D721Med (cell line): ENCODE results near the gene FOXK2.

Experiments
- DNase-seq: peaks from one replicate; pipeline ENCODE4 v3.0.0; 2011; ENCODE audit warnings: low spot score; ENCODE audit not compliant: insufficient read length
- FAIRE-seq: peaks from 2 replicates; lab custom pipeline; 2011; peaks lifted over from hg19 to GRCh38; lab: Jason Lieb, UNC
- TF ChIP-seq, protein P1 (sequence below): IDR thresholded peaks from 2 replicates; pipeline ENCODE4 v1.5.1; 2012; ENCODE audit warnings: mild to moderate bottlenecking, control low read depth; ENCODE audit not compliant: insufficient read depth; ENCODE audit errors: missing control alignments

The FOXK2 gene

DNA sequence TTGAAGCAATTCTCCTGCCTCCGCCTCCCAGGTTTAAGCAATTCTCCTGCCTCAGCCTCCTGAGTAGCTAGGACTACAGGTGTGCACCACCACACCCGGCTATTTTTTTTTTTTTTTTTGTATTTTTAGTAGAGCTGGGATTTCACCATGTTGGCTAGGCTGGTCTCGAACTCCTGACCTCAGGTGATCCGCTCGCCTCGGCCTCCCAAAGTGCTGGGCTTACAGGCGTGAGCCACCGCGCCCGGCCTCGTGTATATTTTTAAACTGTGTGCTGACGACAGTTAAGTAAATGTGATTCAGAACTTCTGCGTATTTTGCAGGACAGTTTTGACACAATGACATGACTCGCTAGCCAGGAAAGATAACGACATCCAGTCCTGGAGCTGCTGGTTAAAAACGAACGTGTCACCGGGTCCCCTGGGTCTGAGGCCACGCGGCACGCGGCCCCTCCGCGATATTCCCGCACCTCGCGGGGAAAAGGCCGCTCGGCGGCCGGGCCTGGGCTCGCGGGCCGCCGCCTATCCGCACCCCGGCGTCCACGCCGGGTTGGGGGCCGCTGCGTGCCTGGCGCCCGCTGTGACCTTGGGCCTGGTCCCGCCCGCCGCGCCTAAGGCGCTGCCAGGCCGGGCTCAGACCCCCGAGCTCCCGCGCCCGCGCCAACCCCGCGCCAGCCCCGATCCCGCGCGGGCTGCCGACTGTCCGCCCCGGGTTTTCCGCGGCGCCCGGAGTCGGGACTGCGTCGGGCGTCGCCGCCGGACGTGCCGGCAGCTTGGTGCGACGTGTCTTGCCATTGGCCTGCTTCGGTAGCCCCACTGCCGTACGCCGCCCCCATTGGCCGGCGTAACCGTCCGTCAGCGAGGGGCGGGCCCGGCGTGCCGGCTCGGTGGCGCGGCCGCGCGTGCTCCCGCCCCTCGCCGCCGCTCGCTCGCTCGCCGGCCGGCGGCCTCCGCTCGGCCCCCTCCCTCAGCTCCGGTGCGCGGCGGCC is at the start of gene FOXK2:
TSS of gene FOXK2 (plus strand) at position 907 of the 985 bp plus-strand sequence. CDS start 157 bp downstream, outside the sequence.
- FAIRE-seq (no peak), DNase-seq (peak; percentile 94)
- TF ChIP-seq, protein P1, sequence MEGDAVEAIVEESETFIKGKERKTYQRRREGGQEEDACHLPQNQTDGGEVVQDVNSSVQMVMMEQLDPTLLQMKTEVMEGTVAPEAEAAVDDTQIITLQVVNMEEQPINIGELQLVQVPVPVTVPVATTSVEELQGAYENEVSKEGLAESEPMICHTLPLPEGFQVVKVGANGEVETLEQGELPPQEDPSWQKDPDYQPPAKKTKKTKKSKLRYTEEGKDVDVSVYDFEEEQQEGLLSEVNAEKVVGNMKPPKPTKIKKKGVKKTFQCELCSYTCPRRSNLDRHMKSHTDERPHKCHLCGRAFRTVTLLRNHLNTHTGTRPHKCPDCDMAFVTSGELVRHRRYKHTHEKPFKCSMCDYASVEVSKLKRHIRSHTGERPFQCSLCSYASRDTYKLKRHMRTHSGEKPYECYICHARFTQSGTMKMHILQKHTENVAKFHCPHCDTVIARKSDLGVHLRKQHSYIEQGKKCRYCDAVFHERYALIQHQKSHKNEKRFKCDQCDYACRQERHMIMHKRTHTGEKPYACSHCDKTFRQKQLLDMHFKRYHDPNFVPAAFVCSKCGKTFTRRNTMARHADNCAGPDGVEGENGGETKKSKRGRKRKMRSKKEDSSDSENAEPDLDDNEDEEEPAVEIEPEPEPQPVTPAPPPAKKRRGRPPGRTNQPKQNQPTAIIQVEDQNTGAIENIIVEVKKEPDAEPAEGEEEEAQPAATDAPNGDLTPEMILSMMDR: no peak

DNA sequence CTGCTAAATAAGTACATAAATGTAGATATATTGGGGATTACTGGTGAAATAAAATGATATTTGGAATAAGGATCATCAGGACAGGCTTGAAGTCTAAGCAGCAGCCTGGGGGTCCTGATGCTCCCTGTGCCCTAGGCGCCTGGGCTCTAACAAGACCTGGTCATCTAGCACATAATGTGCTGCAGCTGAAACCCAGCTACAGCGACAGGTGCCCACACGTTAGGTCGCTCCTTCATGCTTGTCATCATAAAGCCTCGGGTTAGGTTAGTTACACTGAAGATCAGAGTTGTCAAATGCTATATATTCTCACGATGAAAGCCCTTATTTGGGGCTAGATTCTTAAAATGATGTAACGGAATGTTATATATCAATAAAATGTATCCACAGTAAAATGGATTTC is 49.5 kb upstream of the FOXK2 start:
- no peak for FAIRE-seq
- TF ChIP-seq, protein P1: no peak
- no peak for DNase-seq

DNA sequence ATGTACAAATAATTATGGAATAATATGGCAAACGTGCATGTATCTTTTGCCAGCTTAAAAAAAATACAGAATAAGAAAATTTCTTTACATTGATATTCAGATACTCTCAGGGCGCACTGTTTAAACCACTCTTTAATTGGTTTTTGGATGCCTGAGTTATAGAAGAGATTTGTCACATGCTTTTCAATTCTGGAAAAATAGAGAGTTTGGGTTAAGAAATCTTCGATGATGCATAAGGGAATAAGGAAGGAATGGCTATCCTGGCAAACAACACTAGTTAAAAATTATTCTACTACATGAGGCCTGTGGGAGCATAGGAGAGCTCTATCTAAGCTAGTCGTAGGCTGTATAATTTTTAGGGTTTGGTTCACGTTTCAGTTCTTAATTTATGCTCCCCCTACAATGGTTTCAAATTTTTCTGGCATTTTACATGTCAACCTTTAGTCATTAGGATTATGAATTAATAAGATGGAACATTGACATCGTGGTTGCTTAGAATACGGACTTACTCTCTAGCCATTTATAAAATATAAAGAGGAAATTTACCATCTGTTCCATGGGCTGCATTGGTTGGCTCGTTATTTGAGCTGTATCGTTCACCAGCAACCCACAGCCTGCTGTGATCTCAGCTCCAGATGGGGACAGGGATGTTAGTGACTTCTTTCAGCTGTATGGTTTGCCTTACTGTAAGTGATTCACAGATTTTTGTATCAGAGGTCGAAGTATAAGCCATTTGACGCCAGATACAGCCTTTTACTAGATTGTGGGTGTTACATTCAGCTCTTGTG is 45.1 kb upstream of the FOXK2 start:
- FAIRE-seq (no peak), DNase-seq (no peak)
- TF ChIP-seq, protein P1: no peak

DNA sequence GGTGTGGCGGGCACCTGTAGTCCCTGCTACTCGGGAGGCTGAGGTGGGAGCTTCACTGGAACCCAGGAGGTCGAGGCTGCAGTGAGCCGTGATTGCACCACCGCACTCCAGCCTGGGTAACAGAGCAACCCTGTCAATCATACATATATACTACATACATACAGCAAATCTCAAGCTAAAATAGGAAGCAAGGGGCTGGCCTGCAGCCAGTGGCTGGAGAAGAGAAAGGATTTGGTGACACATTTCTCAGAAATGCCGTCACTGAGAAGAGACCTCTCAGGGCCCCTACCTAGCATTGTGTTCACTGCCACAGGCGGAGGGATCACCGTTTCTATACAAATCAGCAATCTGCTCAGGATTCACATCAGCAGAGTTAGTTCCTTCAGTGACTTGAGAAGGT is 44.1 kb upstream of the FOXK2 start:
- TF ChIP-seq, protein P1: no peak
- FAIRE-seq: no peak
- DNase-seq: no peak

DNA sequence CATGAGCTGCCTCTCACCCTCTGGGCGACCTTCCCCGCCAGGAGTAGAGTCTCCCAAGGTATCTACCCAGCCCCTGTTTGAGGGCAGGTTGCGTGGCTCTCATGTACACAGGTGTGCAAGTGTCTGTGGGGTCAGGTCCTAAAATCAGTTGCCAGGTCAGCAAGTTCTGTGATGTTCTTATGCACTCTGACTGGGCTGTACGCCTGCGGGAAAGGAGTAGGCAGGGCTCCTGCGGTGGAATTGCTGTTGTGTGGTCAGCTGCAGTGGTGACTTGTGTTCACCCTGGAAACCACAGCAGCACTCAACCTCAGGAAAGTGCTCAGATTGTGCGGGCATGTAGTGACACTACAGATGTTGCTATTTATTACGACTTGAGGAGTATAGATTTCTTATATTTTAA is 41.6 kb upstream of the FOXK2 start:
- DNase-seq (no peak), FAIRE-seq (no peak)
- TF ChIP-seq, protein P1: no peak

DNA sequence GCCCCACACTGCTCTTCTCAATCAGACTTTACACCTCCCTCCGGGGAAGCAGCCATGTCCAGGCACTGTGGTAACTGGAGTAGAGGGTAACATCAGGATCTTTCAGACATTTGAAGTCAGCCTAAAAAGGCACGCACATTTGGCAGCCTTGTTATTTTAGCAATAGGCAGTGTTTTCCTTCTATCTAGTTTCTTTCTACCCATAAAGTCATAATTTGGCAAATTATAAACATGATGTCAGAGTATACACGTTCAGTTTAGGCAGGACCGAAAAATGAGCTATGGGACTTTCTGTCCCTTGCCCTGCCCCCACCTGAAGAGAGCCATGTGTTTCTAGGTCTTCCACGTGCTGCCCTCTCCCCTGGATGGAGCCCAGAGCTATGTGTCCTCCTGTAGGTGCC is 39.9 kb upstream of the FOXK2 start:
- FAIRE-seq: no peak

More for the DNA sequence above, 39.9 kb upstream of the FOXK2 start:
- DNase-seq: no peak
- TF ChIP-seq, protein P1: no peak
